GM12875 (cell line): Measurements from ENCODE around the gene ARVCF.
A peak's percentile ranks its signal among the peaks of the same experiment; 100 is the strongest.

ENCODE experiments used
- H3K4me3 ChIP-seq: one replicate; pipeline ENCODE4 v1.5.1; 2011; ENCODE audit warnings: low read depth, low read length, control low read depth
- TF ChIP-seq, protein P1 (sequence below): IDR thresholded peaks from 2 replicates; pipeline ENCODE4 v1.5.1; 2011; ENCODE audit warnings: low read depth, mild to moderate bottlenecking, control low read depth, inconsistent platforms, low read length, moderate library complexity, borderline replicate concordance; ENCODE audit not compliant: insufficient read depth

The ARVCF gene

GRCh38 chr22:20028855-20029549 is 12.4 kb upstream of the ARVCF start:
- TF ChIP-seq, protein P1, sequence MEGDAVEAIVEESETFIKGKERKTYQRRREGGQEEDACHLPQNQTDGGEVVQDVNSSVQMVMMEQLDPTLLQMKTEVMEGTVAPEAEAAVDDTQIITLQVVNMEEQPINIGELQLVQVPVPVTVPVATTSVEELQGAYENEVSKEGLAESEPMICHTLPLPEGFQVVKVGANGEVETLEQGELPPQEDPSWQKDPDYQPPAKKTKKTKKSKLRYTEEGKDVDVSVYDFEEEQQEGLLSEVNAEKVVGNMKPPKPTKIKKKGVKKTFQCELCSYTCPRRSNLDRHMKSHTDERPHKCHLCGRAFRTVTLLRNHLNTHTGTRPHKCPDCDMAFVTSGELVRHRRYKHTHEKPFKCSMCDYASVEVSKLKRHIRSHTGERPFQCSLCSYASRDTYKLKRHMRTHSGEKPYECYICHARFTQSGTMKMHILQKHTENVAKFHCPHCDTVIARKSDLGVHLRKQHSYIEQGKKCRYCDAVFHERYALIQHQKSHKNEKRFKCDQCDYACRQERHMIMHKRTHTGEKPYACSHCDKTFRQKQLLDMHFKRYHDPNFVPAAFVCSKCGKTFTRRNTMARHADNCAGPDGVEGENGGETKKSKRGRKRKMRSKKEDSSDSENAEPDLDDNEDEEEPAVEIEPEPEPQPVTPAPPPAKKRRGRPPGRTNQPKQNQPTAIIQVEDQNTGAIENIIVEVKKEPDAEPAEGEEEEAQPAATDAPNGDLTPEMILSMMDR: no peak
- H3K4me3 ChIP-seq: no peak overlapping the region

DNA sequence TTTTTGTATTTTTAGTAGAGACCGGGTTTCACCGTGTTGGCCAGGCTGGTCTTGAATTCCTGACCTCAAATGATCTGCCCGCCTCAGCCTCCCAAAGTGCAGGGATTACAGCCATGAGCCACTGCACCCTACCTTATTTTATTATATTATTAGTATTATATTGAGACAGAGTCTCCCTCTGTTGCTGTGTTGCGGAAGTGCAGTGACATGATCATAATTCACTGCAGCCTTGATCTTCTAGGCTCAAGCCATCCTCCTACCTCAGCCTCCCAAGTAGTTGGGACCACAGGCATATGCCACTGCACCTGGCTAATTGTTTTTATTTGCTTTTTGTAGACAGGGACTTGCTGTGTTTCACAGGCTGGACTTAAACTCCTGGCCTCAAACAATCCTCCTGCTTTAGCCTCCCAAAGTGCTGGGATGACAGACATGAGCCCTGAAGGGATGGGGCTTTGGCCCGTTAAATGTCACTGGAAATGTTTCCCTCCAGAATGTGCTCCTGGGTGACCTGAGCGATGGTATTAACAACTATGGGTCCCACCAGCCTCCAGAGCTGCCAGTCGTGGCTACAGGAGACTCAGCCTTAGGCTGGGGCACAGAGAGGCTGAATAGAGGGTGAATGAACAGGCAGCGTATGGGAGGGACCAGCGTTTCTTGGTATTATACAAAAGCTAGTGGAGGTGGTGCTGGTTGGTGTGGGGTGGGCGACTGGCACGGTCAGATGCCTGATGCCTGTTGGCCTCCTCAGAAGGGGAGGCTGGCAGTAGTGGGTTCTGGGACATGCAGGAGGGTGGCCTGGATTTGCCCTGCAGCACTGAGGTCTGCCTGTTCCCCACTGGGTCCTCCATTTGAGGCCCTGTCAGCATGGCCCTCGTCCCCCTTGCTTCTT is 11.6 kb upstream of the ARVCF start:
- H3K4me3 ChIP-seq: no peak overlapping the region
- TF ChIP-seq, protein P1: peak; percentile 13; the same call in 1 of the 2 replicates

DNA sequence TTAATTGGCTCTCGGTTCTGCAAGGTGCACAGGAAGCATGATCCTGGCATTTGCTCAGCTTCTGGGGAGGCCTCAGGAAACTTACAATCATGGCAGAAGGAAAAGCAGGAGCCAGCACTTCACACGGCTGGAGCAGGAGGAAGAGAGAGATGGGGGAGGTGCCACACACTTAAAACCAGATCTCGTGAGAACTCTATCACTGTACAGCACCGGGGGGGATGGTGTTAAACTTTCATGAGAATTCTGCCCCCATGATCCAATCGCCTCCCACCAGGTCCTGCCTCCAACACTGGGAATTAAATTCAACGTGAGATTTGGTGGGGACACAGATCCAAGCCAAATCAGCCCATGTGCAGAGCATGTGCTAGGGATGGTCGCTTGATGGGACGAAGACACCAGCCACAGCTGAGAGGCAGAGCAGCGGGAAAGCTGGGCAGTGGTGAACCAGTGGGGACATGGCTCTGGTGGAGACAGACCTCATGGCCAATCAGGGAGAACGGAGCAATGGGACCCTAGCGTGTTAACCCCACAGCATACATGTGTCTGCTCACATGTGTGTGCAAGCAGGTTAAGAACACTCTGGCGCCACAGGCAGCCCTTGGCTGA is 10.5 kb upstream of the ARVCF start:
- H3K4me3 ChIP-seq: no peak overlapping the region
- TF ChIP-seq, protein P1: no peak

DNA sequence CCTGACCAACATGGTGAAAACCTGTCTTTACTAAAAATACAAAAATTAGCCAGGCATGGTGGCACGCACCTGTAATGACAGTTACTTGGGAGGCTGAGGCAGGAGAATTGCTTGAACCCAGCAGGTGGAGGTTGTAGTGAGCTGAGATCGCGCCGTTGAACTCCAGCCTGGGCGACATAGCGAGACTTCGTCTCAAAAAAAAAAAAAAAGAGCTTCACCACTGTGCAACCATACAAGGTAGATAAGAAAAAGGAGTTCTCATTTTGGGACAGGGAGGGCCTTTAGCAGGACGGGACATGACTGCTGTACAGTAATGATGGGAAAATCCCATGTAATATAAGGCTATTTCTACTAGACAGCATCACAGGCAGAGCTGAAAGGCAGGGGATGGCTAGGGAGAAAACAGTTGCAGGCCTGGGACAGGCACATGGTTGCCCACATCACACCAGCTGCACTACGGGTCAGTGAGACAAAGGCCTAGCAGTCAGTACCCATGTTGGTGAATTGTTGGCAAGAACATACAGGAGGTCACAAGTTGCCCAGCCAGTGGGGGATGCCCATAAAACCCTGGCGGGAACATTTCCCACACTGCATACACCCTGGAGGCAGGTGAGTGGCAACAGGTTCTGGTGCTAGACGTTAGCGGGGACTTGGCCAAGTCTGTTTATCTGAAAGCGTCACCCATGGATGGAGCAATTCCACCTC is 9.7 kb upstream of the ARVCF start:
- H3K4me3 ChIP-seq: no peak overlapping the region
- TF ChIP-seq, protein P1: no peak

GRCh38 chr22:20025401-20026203 is 9.0 kb upstream of the ARVCF start:
- TF ChIP-seq, protein P1: no peak
- H3K4me3 ChIP-seq: no peak overlapping the region
